HL-60 (cell line): ENCODE data around the gene AK5.

ENCODE experiments used
- DNase-seq, 2 experiments: peaks; one replicate each; pipeline ENCODE4 v3.0.0-alpha.2; 2010 to 2020; ENCODE audit warnings: low read depth in 1 of 2, low spot score in 1 of 2
- H3K27ac ChIP-seq: fragments of 250-450 bp; sonication (Bioruptor Pico); replicated peaks from 2 replicates; pipeline ENCODE4 v1.5.1; 2020; ENCODE audit warnings: mild to moderate bottlenecking, moderate library complexity
- H3K27me3 ChIP-seq: fragments of 250-450 bp; sonication (Bioruptor Pico); 2 replicates; pipeline ENCODE4 v1.5.1; 2021; ENCODE audit warnings: mild to moderate bottlenecking, moderate library complexity; ENCODE audit not compliant: insufficient read depth, poor library complexity, severe bottlenecking
- H3K4me3 ChIP-seq: replicated peaks from 2 replicates; pipeline ENCODE4 v1.5.1; 2011; ENCODE audit warnings: mild to moderate bottlenecking, control low read depth, low read length; ENCODE audit not compliant: insufficient read depth
- CTCF ChIP-seq: IDR thresholded peaks from one replicate; pipeline ENCODE4 v1.5.1; 2011; ENCODE audit warnings: low read length, control low read depth, inconsistent platforms; ENCODE audit not compliant: insufficient read depth
- GABPA ChIP-seq: IDR thresholded peaks from 2 replicates; pipeline ENCODE4 v1.6.1; 2012; ENCODE audit warnings: low read depth
- POLR2AphosphoS5 ChIP-seq: IDR thresholded peaks from 2 replicates; pipeline ENCODE4 v1.6.1; 2012; ENCODE audit warnings: low read depth
- SPI1 ChIP-seq: IDR thresholded peaks from 2 replicates; pipeline ENCODE4 v1.6.1; 2012; ENCODE audit warnings: low read depth, mild to moderate bottlenecking, borderline replicate concordance
- TF ChIP-seq, protein P1 (sequence below): IDR thresholded peaks from 2 replicates; pipeline ENCODE4 v1.6.1; 2012; ENCODE audit warnings: low read depth; ENCODE audit not compliant: insufficient replicate concordance

AK5 gene

GRCh38 chr1:77475641-77476040, 193.8 kb downstream of the AK5 start:
- H3K27me3 ChIP-seq: no peaks in the 10 kb centered on the region
- peak overlapping the region; percentile 30 for H3K27ac ChIP-seq
- no peak overlapping the region for H3K4me3 ChIP-seq
- DNase-seq: peak in 1 of 2 experiments; percentile 30
- TF ChIP-seq, protein P1, sequence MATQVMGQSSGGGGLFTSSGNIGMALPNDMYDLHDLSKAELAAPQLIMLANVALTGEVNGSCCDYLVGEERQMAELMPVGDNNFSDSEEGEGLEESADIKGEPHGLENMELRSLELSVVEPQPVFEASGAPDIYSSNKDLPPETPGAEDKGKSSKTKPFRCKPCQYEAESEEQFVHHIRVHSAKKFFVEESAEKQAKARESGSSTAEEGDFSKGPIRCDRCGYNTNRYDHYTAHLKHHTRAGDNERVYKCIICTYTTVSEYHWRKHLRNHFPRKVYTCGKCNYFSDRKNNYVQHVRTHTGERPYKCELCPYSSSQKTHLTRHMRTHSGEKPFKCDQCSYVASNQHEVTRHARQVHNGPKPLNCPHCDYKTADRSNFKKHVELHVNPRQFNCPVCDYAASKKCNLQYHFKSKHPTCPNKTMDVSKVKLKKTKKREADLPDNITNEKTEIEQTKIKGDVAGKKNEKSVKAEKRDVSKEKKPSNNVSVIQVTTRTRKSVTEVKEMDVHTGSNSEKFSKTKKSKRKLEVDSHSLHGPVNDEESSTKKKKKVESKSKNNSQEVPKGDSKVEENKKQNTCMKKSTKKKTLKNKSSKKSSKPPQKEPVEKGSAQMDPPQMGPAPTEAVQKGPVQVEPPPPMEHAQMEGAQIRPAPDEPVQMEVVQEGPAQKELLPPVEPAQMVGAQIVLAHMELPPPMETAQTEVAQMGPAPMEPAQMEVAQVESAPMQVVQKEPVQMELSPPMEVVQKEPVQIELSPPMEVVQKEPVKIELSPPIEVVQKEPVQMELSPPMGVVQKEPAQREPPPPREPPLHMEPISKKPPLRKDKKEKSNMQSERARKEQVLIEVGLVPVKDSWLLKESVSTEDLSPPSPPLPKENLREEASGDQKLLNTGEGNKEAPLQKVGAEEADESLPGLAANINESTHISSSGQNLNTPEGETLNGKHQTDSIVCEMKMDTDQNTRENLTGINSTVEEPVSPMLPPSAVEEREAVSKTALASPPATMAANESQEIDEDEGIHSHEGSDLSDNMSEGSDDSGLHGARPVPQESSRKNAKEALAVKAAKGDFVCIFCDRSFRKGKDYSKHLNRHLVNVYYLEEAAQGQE: no peak
- TF ChIP-seq GABPA (no peak), SPI1 (no peak), POLR2AphosphoS5 (no peak), CTCF (no peak)

GRCh38 chr1:77476475-77476874, 194.7 kb downstream of the AK5 start:
- TF ChIP-seq, protein P1: no peak
- TF ChIP-seq GABPA: no peak
- no peak for TF ChIP-seq CTCF
- no peak for TF ChIP-seq POLR2AphosphoS5
- no peak for TF ChIP-seq SPI1
- peak; percentile 42 to 65 for DNase-seq
- peak overlapping the region; percentile 30 for H3K27ac ChIP-seq
- H3K4me3 ChIP-seq: no peak overlapping the region
- H3K27me3 ChIP-seq: no peaks in the 10 kb centered on the region

DNA sequence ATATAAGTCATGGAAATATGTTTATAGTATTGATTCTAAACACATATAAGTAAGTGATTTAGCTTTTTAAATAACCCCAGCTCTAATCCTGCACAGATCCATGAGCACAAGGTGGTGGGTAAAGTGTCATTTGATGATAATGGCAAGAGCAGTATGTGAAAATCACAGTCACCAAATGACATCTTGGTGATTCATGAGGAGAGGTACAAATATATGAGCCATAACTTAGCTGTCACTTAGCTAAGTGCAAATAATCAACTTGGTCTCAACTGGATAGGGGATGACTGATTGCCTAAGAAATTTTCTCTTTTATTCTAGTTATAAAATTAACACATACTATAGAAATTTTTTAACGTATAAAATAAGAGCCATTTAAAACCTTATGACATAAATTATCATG, 202.5 kb downstream of the AK5 start:
- Histone ChIP-seq H3K4me3 (no peak overlapping the region), H3K27me3 (no peaks in the 10 kb centered on the region), H3K27ac (no peak overlapping the region)
- DNase-seq: no peak
- TF ChIP-seq POLR2AphosphoS5: no peak
- TF ChIP-seq CTCF: no peak
- no peak for TF ChIP-seq GABPA
- TF ChIP-seq, protein P1: no peak
- no peak for TF ChIP-seq SPI1
